ENCODE measurements around the gene PIP5K1B.
A peak's percentile ranks its signal among the peaks of the same experiment; 100 is the strongest.

Gene PIP5K1B

GRCh38 chr9:68780720-68781119 lies 75.7 kb downstream of the PIP5K1B start:
- no peak for TF ChIP-seq CTCF (conservative IDR thresholded peaks at IDR 0.05)
- TF ChIP-seq ZFX (IDR thresholded peaks at IDR 0.05) = no peak
- peak overlapping the region; percentile 81 for H3K27ac ChIP-seq

GRCh38 chr9:68781928-68782327 lies 76.9 kb downstream of the PIP5K1B start:
- no peak for TF ChIP-seq ZFX (IDR thresholded peaks at IDR 0.05)
- no peak for TF ChIP-seq CTCF (conservative IDR thresholded peaks at IDR 0.05)
- H3K27ac ChIP-seq = no peak overlapping the region

- TF ChIP-seq ZFX (IDR thresholded peaks at IDR 0.05) (no peak), CTCF (conservative IDR thresholded peaks at IDR 0.05) (no peak)
- no peak overlapping the region for H3K27ac ChIP-seq
Observed at GRCh38 chr9:68782546-68782945, 77.5 kb downstream of the PIP5K1B start.

GRCh38 chr9:68785965-68786364 lies 80.9 kb downstream of the PIP5K1B start:
- no peak for TF ChIP-seq ZFX (IDR thresholded peaks at IDR 0.05)
- no peak for TF ChIP-seq CTCF (conservative IDR thresholded peaks at IDR 0.05)
- no peak overlapping the region for H3K27ac ChIP-seq

- TF ChIP-seq CTCF (conservative IDR thresholded peaks at IDR 0.05) (no peak), ZFX (IDR thresholded peaks at IDR 0.05) (no peak)
Observed at GRCh38 chr9:68791169-68791568, 86.1 kb downstream of the PIP5K1B start.

GRCh38 chr9:68793605-68794343 lies 88.7 kb downstream of the PIP5K1B start:
- TF ChIP-seq ZFX (IDR thresholded peaks at IDR 0.05) (no peak), CTCF (conservative IDR thresholded peaks at IDR 0.05) (no peak)
- H3K27ac ChIP-seq = no peak overlapping the region

More at GRCh38 chr9:68791169-68791568, 86.1 kb downstream of the PIP5K1B start:
- H3K27ac ChIP-seq = no peak overlapping the region

GRCh38 chr9:68794898-68795297 lies 89.9 kb downstream of the PIP5K1B start:
- no peak overlapping the region for H3K27ac ChIP-seq
- no peak for TF ChIP-seq CTCF (conservative IDR thresholded peaks at IDR 0.05)
- TF ChIP-seq ZFX (IDR thresholded peaks at IDR 0.05) = no peak

Data from C4-2B (cell line).